Common myeloid progenitor, CD34-positive (primary cell): ENCODE data around the gene DNALI1.
"Not testable (repeated sequence)": the region's sequence is repeated elsewhere in the genome, so short reads cannot be mapped to it uniquely, and the experiment has no call there.

Experiments
- CTCF ChIA-PET: fragments of 350-600 bp; sonication (Branson Sonifier 250); formaldehyde crosslinking; loops from one replicate; lab custom pipeline; 2021; ENCODE audit warnings: antibody characterized with exemption; lab: Charles Lee
- POLR2A ChIA-PET: fragments of 350-600 bp; sonication (Branson Sonifier 250); formaldehyde crosslinking; loops from one replicate; lab custom pipeline; 2021; ENCODE audit warnings: antibody characterized with exemption; lab: Charles Lee
- DNase-seq, 3 donors: peaks; one replicate each; pipeline versions ENCODE4 v3.0.0 to v3.0.0-alpha.2; 2013
- H3K27ac ChIP-seq, 2 experiments: 1 replicate in 1 of 2; 2 replicates in 1 of 2; pipeline ENCODE4 v1.7.0; 2013; ENCODE audit warnings: inconsistent platforms in 2 of 2, low read length in 2 of 2, mild to moderate bottlenecking in 2 of 2, low read depth in 1 of 2, moderate library complexity in 1 of 2; ENCODE audit not compliant: severe bottlenecking in 2 of 2, insufficient read depth in 1 of 2, poor library complexity in 1 of 2
- H3K27me3 ChIP-seq, 5 experiments: replicated peaks in 2 of 5; 1 replicate in 3 of 5; 2 replicates in 2 of 5; pipeline versions ENCODE4 v1.6.1 to v1.7.0; 2013; ENCODE audit warnings: low read length in 4 of 5, mild to moderate bottlenecking in 2 of 5, moderate library complexity in 2 of 5, inconsistent platforms in 1 of 5; ENCODE audit not compliant: insufficient read depth in 5 of 5, control insufficient read depth in 4 of 5
- H3K36me3 ChIP-seq, 4 experiments: 1 replicate in 2 of 4; 2 replicates in 2 of 4; pipeline versions ENCODE4 v1.6.1 to v1.7.0; 2013; ENCODE audit warnings: low read length in 3 of 4, control low read depth in 1 of 4, mild to moderate bottlenecking in 1 of 4; ENCODE audit not compliant: control insufficient read depth in 4 of 4, insufficient read depth in 4 of 4
- H3K4me1 ChIP-seq, 4 experiments: 1 replicate in 3 of 4; 2 replicates in 1 of 4; pipeline versions ENCODE4 v1.6.1 to v1.7.1; 2013; ENCODE audit warnings: low read length in 3 of 4, mild to moderate bottlenecking in 3 of 4, control low read depth in 1 of 4, inconsistent platforms in 1 of 4, moderate library complexity in 1 of 4; ENCODE audit not compliant: control insufficient read depth in 4 of 4, insufficient read depth in 4 of 4; ENCODE audit errors: control extremely low read depth in 1 of 4
- H3K4me3 ChIP-seq, 7 experiments: 1 replicate in 4 of 7; 2 replicates in 3 of 7; pipeline versions ENCODE4 v1.5.1 to v1.7.0; 2013; ENCODE audit warnings: mild to moderate bottlenecking in 7 of 7, low read length in 6 of 7, moderate library complexity in 6 of 7, inconsistent platforms in 2 of 7, low read depth in 2 of 7, control low read depth in 1 of 7; ENCODE audit not compliant: insufficient read depth in 4 of 7, control insufficient read depth in 1 of 7; ENCODE audit errors: extremely low read depth in 1 of 7
- H3K9me3 ChIP-seq, 5 experiments: 1 replicate in 4 of 5; 2 replicates in 1 of 5; pipeline versions ENCODE4 v1.6.1 to v1.7.1; 2013; ENCODE audit warnings: low read length in 4 of 5, mild to moderate bottlenecking in 2 of 5, inconsistent platforms in 1 of 5, low read depth in 1 of 5, moderate library complexity in 1 of 5; ENCODE audit not compliant: control insufficient read depth in 4 of 5, insufficient read depth in 2 of 5; ENCODE audit errors: control extremely low read depth in 1 of 5
- WGBS: methylation state at CpG from one replicate; pipeline ENCODE4 v1.1.5; 2013; ENCODE audit not compliant: insufficient coverage; 5-methylcytosine and 5-hydroxymethylcytosine counted together

The DNALI1 gene

GRCh38 chr1:37517569-37517968 lies 39.2 kb upstream of the DNALI1 start:
- peaks cover 0 to 4% (median 1%) of the 10 kb centered on the region in 4 experiments for H3K36me3 ChIP-seq
- no peaks in the 10 kb centered on the region for H3K27me3 ChIP-seq
- no peaks in the 10 kb centered on the region for H3K9me3 ChIP-seq
- ChIA-PET CTCF (interaction anchor here (1.5 kb wide), 1 partner anchor 30 kb away, joined by 3 read pairs; no protein-coding TSS in a partner anchor), POLR2A (interaction anchor here (0.6 kb wide), 1 partner anchor 14 kb away, joined by 3 read pairs; no protein-coding TSS in a partner anchor)
- WGBS: 100% methylated on average over 1 of the region's 1 CpG
- H3K4me3 ChIP-seq: no peak overlapping the region
- no peak for DNase-seq
- peaks cover 11 to 21% (median 15%) of the 10 kb centered on the region in 4 experiments for H3K4me1 ChIP-seq
- no peak overlapping the region for H3K27ac ChIP-seq

- not testable (repeated sequence) for H3K27me3 ChIP-seq, DNase-seq, H3K4me3 ChIP-seq, H3K27ac ChIP-seq, H3K36me3 ChIP-seq, H3K9me3 ChIP-seq
- ChIA-PET CTCF (interaction anchor here (1.5 kb wide), 1 partner anchor 31 kb away, joined by 3 read pairs; no protein-coding TSS in a partner anchor), POLR2A (interaction anchor here (0.6 kb wide), 1 partner anchor 14 kb away, joined by 3 read pairs; no protein-coding TSS in a partner anchor)
- H3K4me1 ChIP-seq: peaks cover 9 to 19% (median 13%) of the 10 kb centered on the region in 4 experiments
- 100% methylated on average over 5 of the region's 31 CpGs for WGBS
Measured at GRCh38 chr1:37518241-37518640, 38.5 kb upstream of the DNALI1 start.

DNA sequence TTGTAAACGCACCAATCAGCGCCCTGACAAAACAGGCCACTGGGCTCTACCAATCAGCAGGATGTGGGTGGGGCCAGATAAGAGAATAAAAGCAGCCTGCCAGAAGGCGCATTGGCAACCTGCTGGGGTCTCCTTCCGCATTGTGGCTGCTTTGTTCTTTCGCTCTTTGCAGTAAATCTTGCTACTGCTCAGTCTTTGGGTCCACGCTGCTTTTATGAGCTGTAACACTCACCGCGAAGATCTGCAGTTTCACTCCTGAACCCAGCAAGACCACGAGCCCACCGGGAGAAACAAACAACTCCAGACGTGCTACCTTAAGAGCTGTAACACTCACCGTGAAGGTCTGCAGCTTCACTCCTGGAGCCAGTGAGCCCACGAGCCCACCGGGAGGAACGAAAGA lies 37.8 kb upstream of the DNALI1 start:
- POLR2A ChIA-PET, H3K27me3 ChIP-seq, H3K36me3 ChIP-seq, H3K9me3 ChIP-seq, H3K27ac ChIP-seq, CTCF ChIA-PET, H3K4me3 ChIP-seq: not testable (repeated sequence)
- DNase-seq: peak in 1 of 3 donors; percentile 8
- H3K4me1 ChIP-seq: peaks cover 4 to 12% (median 7%) of the 10 kb centered on the region in 4 experiments
- 74% methylated on average over 9 of the region's 15 CpGs for WGBS

DNA sequence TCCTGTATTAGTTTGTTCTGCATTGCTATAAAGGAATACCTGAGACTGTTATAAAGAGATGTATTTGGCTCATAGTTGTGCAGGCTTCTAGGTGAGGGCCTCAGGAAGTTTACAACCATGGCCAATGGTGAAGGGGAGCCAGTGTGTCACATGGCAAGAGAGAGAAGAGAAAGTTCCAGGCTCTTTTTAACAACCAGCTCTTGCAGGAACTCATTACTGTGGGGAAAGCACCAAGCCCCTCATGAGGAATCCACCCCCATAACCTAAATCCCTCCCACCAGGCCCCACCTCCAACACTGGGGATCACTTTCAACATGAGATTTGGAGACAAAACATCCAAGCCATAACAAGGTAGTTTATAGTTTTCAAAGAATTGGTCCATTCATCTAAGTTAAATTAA lies 37.1 kb upstream of the DNALI1 start:
- Histone ChIP-seq H3K9me3 (peaks cover 0 to 4% (median 0%) of the 10 kb centered on the region in 5 experiments), H3K27me3 (no peaks in the 10 kb centered on the region), H3K4me1 (peaks cover 3 to 11% (median 7%) of the 10 kb centered on the region in 4 experiments), H3K27ac (no peak overlapping the region), H3K36me3 (no peaks in the 10 kb centered on the region), H3K4me3 (no peak overlapping the region)
- DNase-seq: peak in 1 of 3 donors; percentile 19
- CTCF ChIA-PET: no interaction called here
- POLR2A ChIA-PET: no interaction called here

DNA sequence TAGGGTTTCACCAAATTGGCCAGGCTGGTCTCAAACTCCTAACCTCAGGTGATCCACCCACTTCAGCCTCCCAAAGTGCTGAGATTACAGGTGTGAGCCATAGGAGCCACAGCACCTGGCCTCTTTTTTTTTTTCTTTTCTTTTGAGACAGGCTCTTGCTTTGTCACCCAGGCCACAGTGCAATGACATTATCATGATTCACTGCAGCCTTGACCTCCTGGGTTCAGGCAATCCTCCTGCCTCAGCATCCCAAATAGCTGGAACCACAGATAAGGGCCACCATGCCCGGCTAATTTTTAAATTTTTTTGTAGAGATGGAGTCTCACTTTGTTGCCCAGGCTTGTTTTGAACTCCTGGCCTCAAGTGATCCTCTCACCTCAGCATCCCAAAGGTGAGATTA lies 26.9 kb upstream of the DNALI1 start:
- POLR2A ChIA-PET, H3K27me3 ChIP-seq, DNase-seq, H3K27ac ChIP-seq, H3K4me3 ChIP-seq, H3K4me1 ChIP-seq, H3K9me3 ChIP-seq, H3K36me3 ChIP-seq: not testable (repeated sequence)
- WGBS: no CpG with 5 or more reads among the region's 1 CpG
- CTCF ChIA-PET: interaction anchor here (1.2 to 1.5 kb wide), 2 partner anchors 15 to 21 kb away, joined by 3 read pairs; partner anchors contain the start of gene MEAF6

DNA sequence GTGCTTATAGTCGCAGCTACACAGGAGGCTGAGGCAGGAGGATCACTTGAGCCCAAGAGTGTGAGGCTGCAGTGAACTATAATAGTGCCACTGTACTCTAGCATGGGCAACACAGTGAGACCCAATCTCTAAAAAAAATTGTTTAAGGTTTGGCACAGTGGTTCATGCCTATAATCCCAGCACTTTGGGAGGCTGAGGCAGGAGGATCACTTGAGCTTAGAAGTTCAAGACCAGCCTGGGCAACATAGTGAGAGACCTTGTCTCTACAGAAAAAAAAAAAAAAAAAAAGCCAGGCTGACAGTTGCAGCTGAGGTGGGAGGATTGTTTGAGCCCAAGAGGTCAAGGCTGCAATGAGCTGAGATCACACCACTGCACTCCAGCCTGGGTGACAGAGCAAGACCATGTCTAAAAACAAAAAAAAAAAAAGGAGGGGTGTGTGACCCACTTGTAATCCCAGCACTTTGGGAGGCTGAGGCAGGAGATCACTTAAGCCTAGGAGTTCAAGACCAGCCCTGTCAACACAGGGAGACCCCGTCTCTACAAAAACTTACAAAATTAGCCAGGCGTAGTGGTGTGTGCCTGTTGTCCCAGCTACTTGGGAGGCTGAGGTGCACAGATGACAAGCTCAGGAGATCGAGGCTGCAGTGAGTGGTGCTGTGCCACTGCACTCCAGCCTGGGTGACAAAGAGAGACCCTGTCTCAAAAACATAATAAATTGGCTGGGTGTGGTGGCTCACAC lies 24.2 kb upstream of the DNALI1 start:
- WGBS: 100% methylated on average over 4 of the region's 4 CpGs
- not testable (repeated sequence) for DNase-seq, H3K27me3 ChIP-seq, H3K4me3 ChIP-seq, H3K27ac ChIP-seq, H3K4me1 ChIP-seq, H3K9me3 ChIP-seq
- H3K36me3 ChIP-seq: peaks cover 5 to 24% (median 16%) of the 10 kb centered on the region in 4 experiments
- ChIA-PET POLR2A (interaction anchor here (0.6 kb wide), 1 partner anchor 58 kb away, joined by 3 read pairs; no protein-coding TSS in a partner anchor), CTCF (interaction anchor here (1.1 kb wide), 1 partner anchor 17 kb away, joined by 3 read pairs; no protein-coding TSS in a partner anchor)
